ENCODE measurements around the gene LACRT.
"Not testable (repeated sequence)": the region's sequence is repeated elsewhere in the genome, so short reads cannot be mapped to it uniquely, and the experiment has no call there.

Gene LACRT, protein sequence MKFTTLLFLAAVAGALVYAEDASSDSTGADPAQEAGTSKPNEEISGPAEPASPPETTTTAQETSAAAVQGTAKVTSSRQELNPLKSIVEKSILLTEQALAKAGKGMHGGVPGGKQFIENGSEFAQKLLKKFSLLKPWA

DNA sequence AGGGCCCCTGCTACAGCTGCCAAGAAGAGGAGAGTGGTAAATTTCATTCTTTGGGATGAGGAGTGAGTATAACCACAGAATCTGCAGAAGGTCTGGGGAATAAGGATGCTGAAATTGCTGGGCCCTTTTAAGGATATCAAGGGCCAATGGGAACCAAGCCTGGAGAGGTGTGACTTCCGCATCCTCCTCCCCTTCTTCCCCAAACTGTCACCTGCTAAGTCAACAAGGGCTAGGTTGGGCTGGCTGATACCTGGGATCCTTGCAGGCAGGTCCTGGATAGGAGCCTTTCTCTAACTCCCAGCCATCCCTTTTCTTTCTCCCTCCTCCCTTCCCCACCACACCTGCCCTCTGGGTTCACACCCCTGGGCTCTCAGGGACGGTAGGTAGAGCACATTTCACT lies at the start of gene LACRT:
Gene LACRT, minus strand, starts transcription at position 101 of the 400 bp plus-strand sequence. Its CDS starts 54 bp downstream, at position 47.
- H3K27ac ChIP-seq, result no peak within 1 kb of the TSS
- TF ChIP-seq, protein P1, sequence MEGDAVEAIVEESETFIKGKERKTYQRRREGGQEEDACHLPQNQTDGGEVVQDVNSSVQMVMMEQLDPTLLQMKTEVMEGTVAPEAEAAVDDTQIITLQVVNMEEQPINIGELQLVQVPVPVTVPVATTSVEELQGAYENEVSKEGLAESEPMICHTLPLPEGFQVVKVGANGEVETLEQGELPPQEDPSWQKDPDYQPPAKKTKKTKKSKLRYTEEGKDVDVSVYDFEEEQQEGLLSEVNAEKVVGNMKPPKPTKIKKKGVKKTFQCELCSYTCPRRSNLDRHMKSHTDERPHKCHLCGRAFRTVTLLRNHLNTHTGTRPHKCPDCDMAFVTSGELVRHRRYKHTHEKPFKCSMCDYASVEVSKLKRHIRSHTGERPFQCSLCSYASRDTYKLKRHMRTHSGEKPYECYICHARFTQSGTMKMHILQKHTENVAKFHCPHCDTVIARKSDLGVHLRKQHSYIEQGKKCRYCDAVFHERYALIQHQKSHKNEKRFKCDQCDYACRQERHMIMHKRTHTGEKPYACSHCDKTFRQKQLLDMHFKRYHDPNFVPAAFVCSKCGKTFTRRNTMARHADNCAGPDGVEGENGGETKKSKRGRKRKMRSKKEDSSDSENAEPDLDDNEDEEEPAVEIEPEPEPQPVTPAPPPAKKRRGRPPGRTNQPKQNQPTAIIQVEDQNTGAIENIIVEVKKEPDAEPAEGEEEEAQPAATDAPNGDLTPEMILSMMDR (IDR thresholded peaks at IDR 0.05), result no peak
- no peak within 1 kb of the TSS for H3K4me3 ChIP-seq
- no peak for DNase-seq (ENCODE audit: low spot score)

DNA sequence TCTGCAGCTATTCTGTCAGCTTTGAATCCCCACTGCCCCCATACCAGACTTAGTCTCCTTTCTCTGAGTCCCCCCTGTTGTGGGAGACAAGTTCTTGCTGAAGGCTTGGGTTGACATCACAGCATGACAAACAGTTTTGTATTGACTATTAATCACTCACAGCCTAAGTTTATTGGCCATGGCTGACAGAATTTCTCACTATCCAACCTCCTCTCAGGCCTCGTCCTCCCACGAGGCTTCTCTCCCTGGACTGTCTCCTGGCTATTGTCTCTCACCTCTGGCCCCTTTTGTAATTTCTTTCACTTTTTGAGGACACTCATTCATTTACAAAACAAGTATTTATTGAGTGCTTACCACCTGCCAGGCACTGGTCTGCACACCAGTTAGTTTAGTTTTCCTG lies 48.7 kb upstream of the LACRT start:
- TF ChIP-seq, protein P1 (IDR thresholded peaks at IDR 0.05), result no peak
- no peak for DNase-seq (ENCODE audit: low spot score)
- no peak overlapping the region for H3K27ac ChIP-seq
- H3K4me3 ChIP-seq, result no peak overlapping the region

DNA sequence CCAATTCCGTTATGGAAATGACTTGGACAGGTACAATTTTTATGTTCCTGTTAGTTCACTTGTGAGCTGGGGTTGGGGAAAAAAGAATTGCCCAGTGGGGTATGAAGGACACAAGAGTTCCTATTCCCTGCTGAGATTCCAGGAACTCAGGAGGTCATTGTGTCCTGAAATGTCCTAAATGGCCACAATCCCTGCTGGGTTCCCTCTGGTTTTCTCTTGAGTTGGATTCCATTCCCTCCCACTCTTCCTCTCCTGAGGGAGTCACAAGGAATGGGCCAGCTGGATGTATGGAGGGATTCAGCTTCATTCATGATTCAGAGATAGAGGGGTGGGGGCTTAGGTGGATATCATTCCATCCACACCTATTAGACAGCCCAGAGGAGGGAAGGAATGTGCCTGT lies 48.0 kb upstream of the LACRT start:
- no peak for DNase-seq (ENCODE audit: low spot score)
- TF ChIP-seq, protein P1 (IDR thresholded peaks at IDR 0.05), result no peak
- H3K27ac ChIP-seq, result no peak overlapping the region
- no peak overlapping the region for H3K4me3 ChIP-seq

DNA sequence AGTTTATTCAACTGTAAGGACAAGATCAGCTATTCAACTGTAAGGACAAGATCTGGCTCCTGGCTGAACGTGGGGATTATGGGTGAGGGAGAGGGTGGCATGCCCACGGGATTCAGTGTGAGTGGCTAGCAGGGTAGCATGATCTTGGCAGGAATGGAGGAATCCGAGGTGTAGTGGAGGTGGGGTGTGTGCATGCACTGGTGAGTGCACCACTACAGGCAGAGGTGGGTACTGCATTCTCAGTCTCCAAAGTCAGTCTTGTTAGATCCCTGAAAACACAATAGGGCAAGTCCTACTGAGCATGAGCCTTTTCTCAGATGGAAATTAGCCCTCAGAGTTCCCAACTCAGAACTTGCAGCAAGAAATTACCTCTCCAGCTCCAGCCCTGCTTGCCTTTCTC lies 45.7 kb upstream of the LACRT start:
- Histone ChIP-seq H3K4me3 (no peak overlapping the region), H3K27ac (no peak overlapping the region)
- TF ChIP-seq, protein P1 (IDR thresholded peaks at IDR 0.05), result no peak
- DNase-seq (ENCODE audit: low spot score), result no peak

DNA sequence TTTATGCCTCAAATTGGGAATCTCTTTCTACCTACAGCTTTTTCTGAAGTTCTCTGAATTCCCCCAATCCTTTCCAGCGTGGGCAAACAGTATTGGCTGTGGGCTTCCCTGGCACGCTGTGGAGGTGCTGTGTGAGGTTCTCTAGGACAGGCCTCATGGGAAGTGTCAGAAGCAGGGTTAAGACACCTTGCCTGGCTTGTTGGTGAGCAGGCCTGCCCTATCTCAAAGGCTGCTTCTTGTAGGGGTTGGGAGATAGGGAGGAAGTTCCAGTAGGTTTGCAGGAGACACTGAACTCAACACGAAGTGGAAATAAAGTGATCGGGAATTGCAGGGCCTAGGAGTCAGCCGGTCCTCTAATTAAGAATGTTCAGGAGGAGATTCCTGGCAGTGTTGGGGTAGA lies 43.4 kb upstream of the LACRT start:
- DNase-seq (ENCODE audit: low spot score), result no peak
- TF ChIP-seq, protein P1 (IDR thresholded peaks at IDR 0.05), result no peak
- no peak overlapping the region for H3K27ac ChIP-seq
- no peak overlapping the region for H3K4me3 ChIP-seq

DNA sequence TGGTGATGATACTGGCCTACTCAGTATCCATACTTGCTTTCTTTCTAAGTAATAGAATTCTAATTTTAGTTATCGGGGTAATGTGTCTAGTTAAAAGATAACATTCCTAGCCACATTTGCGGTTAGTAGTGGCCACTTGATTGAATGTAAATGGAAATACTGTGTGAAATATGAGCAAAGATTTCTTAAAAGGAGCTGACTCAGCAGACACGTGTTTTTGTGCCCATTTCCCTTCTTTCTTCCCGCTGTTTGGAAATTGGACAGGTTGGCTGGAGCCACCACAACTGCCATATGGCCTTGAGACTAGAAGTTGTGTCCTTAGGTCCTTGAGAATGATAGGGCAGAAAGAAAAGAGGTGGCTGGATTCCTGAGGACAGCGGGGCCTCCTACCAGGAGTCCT lies 33.2 kb upstream of the LACRT start:
- TF ChIP-seq, protein P1 (IDR thresholded peaks at IDR 0.05), result no peak
- Histone ChIP-seq H3K27ac (no peak overlapping the region), H3K4me3 (no peak overlapping the region)
- DNase-seq (ENCODE audit: low spot score), result no peak

DNA sequence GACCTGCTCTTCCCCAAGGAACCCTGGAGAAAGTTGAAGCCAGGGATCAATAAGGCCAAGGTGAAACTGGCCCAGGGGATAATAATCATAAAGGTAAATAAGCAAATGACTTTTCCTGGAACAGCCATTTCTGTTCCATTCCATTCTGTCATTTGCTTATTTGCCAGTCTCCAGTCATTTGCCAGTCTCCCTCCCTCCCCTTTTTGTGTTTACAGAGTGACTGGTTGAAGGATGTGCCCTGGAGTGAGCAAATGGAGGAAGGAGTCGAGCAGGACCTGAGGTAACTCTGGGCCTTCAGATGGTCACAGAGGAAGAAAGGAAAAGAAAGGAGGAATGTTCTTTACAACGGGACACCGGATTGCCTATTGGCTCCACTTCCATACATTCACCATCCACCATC lies 31.3 kb upstream of the LACRT start:
- TF ChIP-seq, protein P1 (IDR thresholded peaks at IDR 0.05), result no peak
- no peak for DNase-seq (ENCODE audit: low spot score)
- Histone ChIP-seq H3K27ac (no peak overlapping the region), H3K4me3 (no peak overlapping the region)

DNA sequence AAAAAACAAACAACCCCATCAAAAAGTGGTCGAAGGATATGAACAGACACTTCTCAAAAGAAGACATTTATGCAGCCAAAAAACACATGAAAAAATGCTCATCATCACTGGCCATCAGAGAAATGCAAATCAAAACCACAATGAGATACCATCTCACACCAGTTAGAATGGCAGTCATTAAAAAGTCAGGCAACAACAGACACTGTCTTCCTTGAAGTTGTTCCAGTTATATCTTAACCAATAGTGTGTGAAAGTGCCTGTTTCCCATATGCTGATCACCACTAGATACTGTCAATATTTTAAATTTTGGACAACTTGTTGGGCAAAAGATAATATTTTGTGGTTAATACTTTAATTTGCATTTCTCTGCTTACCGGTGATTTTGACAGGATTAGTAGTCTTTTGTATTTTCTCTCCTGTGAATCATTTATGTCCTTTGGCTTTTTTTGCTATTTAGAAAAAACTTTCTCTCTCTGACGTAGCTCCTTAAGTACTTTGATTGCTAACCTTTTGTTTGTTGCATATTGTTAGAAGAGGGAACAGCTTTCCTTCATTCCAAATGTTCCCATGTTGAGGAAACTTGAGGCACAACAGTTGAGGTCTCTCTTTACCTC lies 30.4 kb upstream of the LACRT start:
- not testable (repeated sequence) for H3K27ac ChIP-seq; DNase-seq (ENCODE audit: low spot score)

More for the DNA sequence above, 30.4 kb upstream of the LACRT start:
- not testable (repeated sequence) for H3K4me3 ChIP-seq
